ENCODE data around the gene NDST3.

DNA sequence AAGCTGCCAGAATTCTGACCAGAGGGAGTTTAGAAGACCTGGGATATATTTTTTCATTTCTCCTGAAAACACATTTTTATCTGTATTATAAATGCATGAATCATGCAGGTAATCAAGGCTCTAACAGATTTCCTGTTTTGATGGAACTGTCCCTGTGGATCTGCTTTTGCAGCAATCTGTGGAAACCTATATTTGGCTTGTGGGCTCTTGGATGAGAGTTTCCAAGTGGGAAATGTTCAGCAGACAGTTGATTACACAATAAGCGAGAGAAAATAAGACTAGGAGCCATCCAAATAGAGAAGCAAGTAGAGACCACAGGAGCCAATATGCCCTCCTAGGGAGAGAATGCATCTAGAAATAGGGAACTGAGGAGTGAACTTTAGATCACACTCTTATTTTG, 105.0 kb downstream of the NDST3 start:
- TF ChIP-seq, protein P1, sequence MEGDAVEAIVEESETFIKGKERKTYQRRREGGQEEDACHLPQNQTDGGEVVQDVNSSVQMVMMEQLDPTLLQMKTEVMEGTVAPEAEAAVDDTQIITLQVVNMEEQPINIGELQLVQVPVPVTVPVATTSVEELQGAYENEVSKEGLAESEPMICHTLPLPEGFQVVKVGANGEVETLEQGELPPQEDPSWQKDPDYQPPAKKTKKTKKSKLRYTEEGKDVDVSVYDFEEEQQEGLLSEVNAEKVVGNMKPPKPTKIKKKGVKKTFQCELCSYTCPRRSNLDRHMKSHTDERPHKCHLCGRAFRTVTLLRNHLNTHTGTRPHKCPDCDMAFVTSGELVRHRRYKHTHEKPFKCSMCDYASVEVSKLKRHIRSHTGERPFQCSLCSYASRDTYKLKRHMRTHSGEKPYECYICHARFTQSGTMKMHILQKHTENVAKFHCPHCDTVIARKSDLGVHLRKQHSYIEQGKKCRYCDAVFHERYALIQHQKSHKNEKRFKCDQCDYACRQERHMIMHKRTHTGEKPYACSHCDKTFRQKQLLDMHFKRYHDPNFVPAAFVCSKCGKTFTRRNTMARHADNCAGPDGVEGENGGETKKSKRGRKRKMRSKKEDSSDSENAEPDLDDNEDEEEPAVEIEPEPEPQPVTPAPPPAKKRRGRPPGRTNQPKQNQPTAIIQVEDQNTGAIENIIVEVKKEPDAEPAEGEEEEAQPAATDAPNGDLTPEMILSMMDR (conservative IDR thresholded peaks at IDR 0.05; ENCODE audit: low read depth, low read length): no peak
- no peak for TF ChIP-seq EZH2 (IDR thresholded peaks at IDR 0.05; ENCODE audit: low read length, unreplicated experiment)
- TF ChIP-seq EZH2phosphoT487 (IDR thresholded peaks at IDR 0.05; ENCODE audit: borderline replicate concordance, low read length): no peak
